ENCODE data around the gene COL8A1. TPM values are rescaled to one million over a fixed set of nuclear protein-coding genes. Genes with fewer than 3 reads are reported as not detected.

Gene COL8A1
- total RNA-seq, 1 experiment from 2014 or later: 0.07 TPM

- ChIA-PET CTCF (no interaction called here), RAD21 (ENCODE audit: low non-redundant PET in 1 of 2, low total read pairs in 2 of 2, uncharacterized antibody in 2 of 2, unreplicated experiment in 2 of 2) (no interaction called here), POLR2A (no interaction called here)
- Histone ChIP-seq H3K4me1 (ENCODE audit: control insufficient read depth in 1 of 2, insufficient read depth in 2 of 2, low read length in 2 of 2) (no peaks in the 10 kb centered on the region), H3K79me2 (ENCODE audit: insufficient read depth, low read length) (no peaks in the 10 kb centered on the region), H3K27me3 (ENCODE audit: insufficient read depth, low read length) (peaks cover 57% of the 10 kb centered on the region), H3K9ac (ENCODE audit: low read length) (no peak overlapping the region), H3K9me2 (ENCODE audit: insufficient read depth) (no peaks in the 10 kb centered on the region), H3K4me3 (replicated peaks in 1 of 2; ENCODE audit: low read depth in 1 of 2, low read length in 2 of 2) (no peak overlapping the region), H3K36me3 (ENCODE audit: control insufficient read depth in 1 of 2, insufficient read depth in 2 of 2, low read length in 2 of 2) (no peaks in the 10 kb centered on the region), H3K27ac (ENCODE audit: low read depth, low read length) (no peak overlapping the region), H3K9me3 (ENCODE audit: control insufficient read depth in 1 of 2, insufficient read depth in 1 of 2, low read depth in 1 of 2, low read length in 2 of 2) (no peaks in the 10 kb centered on the region), H2AFZ (ENCODE audit: low read depth, low read length, poor library complexity, severe bottlenecking) (no peak overlapping the region), H4K20me1 (ENCODE audit: insufficient read depth) (no peaks in the 10 kb centered on the region), H3K4me2 (ENCODE audit: low read length) (no peak overlapping the region)
- DNase-seq (ENCODE audit: low read depth, low spot score): no peak
- TF ChIP-seq MAX (IDR thresholded peaks at IDR 0.05): no peak
- TF ChIP-seq CEBPB (IDR thresholded peaks at IDR 0.05; ENCODE audit: low read depth): no peak
- no peak for TF ChIP-seq YY1 (IDR thresholded peaks at IDR 0.05; ENCODE audit: extremely low read depth, insufficient replicate concordance, low read depth, low read length)
- no peak for TF ChIP-seq FOSL1 (IDR thresholded peaks at IDR 0.05; ENCODE audit: low read depth)
- no peak for TF ChIP-seq REST (IDR thresholded peaks at IDR 0.05; ENCODE audit: low read depth)
- TF ChIP-seq SRF (IDR thresholded peaks at IDR 0.05; ENCODE audit: low read depth): no peak
- no peak for TF ChIP-seq TCF7L2 (IDR thresholded peaks at IDR 0.05; ENCODE audit: borderline replicate concordance, extremely low read depth, insufficient read depth, insufficient read length)
- intact Hi-C loops (cut with micrococcal nuclease): loop anchor here (10.0 kb wide), 1 partner anchor 656 kb away; no protein-coding TSS in a partner anchor
- BruUV-seq (replicated peaks): no TSS peak
- no peak for ATAC-seq
Observed at GRCh38 chr3:99780749-99781148, 142.4 kb downstream of the COL8A1 start.

All from HCT116 (cell line).